Sigmoid colon (tissue), 3 donors: ENCODE data around the gene CRAT.

Experiments
- POLR2A ChIP-seq, 2 donors: fragments of 450-650 bp; IDR thresholded peaks; one replicate each; pipeline ENCODE4 v1.6.1; 2016; ENCODE audit warnings: antibody characterized with exemption in 2 of 2, mild to moderate bottlenecking in 2 of 2, moderate library complexity in 2 of 2
- TF ChIP-seq, protein P1 (sequence below), 4 experiments: fragments of 450-650 bp in 3 of 4; fragments of 200-600 bp in 1 of 4; IDR thresholded peaks; one replicate each; pipeline ENCODE4 v1.5.1; 2016 to 2019; ENCODE audit warnings: antibody characterized with exemption in 4 of 4, mild to moderate bottlenecking in 3 of 4, moderate library complexity in 2 of 4

DNA sequence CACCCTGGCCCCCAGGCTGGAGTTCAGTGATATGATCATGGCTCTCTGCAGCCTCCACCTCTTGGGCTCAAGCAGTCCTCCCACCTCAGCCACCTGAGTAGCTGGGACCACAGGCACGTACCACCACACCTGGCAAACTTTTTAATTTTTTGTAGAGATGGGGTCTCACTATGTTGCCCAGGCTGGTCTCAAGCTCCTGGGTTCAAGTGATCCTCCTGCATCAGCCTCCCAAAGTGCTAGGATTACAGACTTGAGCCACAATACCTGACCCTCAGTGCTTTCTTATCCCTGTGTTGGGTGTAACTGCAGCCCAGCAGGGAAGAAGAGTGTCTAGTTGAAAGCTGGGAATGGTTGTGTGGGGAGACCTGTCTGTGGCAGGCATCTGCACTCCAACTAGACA lies 11.5 kb upstream of the CRAT start:
- TF ChIP-seq, protein P1, sequence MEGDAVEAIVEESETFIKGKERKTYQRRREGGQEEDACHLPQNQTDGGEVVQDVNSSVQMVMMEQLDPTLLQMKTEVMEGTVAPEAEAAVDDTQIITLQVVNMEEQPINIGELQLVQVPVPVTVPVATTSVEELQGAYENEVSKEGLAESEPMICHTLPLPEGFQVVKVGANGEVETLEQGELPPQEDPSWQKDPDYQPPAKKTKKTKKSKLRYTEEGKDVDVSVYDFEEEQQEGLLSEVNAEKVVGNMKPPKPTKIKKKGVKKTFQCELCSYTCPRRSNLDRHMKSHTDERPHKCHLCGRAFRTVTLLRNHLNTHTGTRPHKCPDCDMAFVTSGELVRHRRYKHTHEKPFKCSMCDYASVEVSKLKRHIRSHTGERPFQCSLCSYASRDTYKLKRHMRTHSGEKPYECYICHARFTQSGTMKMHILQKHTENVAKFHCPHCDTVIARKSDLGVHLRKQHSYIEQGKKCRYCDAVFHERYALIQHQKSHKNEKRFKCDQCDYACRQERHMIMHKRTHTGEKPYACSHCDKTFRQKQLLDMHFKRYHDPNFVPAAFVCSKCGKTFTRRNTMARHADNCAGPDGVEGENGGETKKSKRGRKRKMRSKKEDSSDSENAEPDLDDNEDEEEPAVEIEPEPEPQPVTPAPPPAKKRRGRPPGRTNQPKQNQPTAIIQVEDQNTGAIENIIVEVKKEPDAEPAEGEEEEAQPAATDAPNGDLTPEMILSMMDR (IDR thresholded peaks at IDR 0.05): no peak
- no peak for TF ChIP-seq POLR2A (IDR thresholded peaks at IDR 0.05)
